Sciatic nerve (tissue), 2 donors: Measurements from ENCODE around the gene ENC1. TPM values are rescaled to one million over a fixed set of nuclear protein-coding genes. Genes with fewer than 3 reads are reported as not detected.

ENCODE experiments used
- ATAC-seq: fragments of 200-7000 bp; cut with Tn5 transposase; one replicate; pipeline ENCODE4 v1.9.1; 2020; ENCODE audit warnings: mild to moderate bottlenecking, moderate library complexity
- DNase-seq: peaks from one replicate; pipeline ENCODE4 v3.0.0-alpha.2; 2020; ENCODE audit warnings: low spot score
- intact Hi-C: fragments of 100-400 bp; cut with DNase I; formaldehyde crosslinking; loops from one replicate; pipeline ENCODE4 v1.14.2; 2022
- total RNA-seq: library from RNA; stranded (reverse); fragmentation: NEBNext Ultra II Directional; extraction: Animal tissue kit (Norgen Biotek cat#: 25700); gene quantifications from one replicate; pipeline ENCODE4 v1.2.1, GENCODE V29; 2021
- donor health status: DM: no; HTN: no; CAD: no.
- donor health status: DM: no; HTN: no; CAD: no.

Gene ENC1
- total RNA-seq, 1 donor from 2014 or later, result 6.6 TPM

- ATAC-seq, result peak; percentile 57
- intact Hi-C loops, result no loop called here
Observed at GRCh38 chr5:74587300-74587699, 53.2 kb downstream of the ENC1 start.

DNA sequence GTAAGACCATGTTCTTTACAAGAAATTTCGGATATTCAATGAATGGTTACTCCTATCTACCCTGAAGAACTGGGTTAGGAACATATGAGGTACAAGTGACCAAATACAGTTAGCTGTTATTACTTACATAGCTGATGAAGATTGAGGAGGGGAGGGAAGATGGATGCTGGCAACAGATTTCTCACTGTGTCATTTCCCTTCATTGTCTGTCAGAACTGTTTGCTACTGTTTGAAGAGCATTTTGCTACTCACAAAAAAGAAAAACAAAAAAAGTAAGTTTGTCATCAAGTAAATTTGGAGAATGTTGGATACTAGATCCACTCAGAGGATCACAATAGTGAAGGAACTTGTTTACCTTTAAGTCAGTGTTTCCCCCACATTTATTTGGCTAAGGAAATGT, 53.7 kb downstream of the ENC1 start:
- intact Hi-C loops, result no loop called here
- DNase-seq, result no peak
- ATAC-seq, result no peak

More at GRCh38 chr5:74587300-74587699, 53.2 kb downstream of the ENC1 start:
- DNase-seq, result no peak

- intact Hi-C loops, result no loop called here
- no peak for ATAC-seq
Observed at GRCh38 chr5:74582853-74583252, 57.7 kb downstream of the ENC1 start.

DNA sequence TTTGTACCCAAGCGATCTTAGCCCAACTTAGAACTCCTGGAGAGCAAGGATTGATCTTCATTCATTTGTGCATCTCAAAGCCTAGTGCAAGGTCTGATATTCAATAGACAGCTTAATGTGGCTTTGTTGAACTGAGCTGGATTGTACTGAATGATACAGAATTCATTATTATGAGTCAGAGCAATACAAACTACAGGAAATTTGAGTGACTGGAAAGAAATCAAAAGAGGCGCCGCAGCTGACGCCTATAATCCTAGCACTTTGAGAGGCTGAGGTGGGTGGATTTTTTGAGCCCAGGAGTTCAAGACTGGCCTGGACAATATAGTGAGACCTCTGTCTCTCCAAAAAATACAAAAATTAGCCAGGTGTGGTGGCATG, 58.6 kb downstream of the ENC1 start:
- DNase-seq (no peak), ATAC-seq (no peak)
- intact Hi-C loops, result no loop called here

More at GRCh38 chr5:74582853-74583252, 57.7 kb downstream of the ENC1 start:
- DNase-seq, result no peak

DNA sequence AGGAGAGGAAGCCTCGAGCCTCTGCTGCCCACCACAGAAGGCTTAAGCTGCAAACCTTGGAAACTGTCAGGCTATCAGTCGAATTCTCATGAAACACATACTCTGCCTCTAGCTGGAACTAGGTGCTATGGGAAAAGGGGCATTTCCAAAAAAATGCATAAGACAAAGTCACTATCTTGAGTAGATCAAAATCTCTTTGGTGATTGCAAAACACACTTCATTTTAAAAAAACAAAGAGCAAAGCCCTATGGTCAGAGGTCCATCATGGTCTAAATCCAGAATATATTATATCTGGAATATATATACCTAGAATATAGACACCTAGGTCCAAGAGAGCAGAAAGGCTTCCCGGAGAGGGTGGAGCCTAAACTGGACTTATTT, 59.8 kb downstream of the ENC1 start:
- DNase-seq (no peak), ATAC-seq (no peak)
- intact Hi-C loops, result no loop called here

DNA sequence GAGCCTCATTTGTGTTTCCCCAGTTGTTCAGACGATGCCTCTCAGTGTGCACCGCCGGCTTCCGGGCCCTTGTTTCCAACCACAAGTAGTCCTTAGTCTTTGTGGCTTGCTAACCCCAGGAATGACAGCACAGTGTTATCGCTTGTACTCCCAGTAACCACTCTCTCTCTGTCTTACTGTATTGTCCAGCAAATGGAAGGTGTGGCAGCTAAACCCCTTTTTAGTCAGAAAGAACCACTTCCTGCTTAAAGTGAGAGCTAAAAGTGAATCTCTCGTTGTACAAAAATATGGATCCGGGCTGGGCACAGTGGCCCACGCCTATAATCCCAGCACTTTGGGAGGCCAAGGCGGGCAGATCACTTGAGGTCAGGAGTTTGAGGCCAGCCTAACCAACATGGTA, 61.3 kb downstream of the ENC1 start:
- DNase-seq (no peak), ATAC-seq (no peak)
- intact Hi-C loops, result no loop called here

DNA sequence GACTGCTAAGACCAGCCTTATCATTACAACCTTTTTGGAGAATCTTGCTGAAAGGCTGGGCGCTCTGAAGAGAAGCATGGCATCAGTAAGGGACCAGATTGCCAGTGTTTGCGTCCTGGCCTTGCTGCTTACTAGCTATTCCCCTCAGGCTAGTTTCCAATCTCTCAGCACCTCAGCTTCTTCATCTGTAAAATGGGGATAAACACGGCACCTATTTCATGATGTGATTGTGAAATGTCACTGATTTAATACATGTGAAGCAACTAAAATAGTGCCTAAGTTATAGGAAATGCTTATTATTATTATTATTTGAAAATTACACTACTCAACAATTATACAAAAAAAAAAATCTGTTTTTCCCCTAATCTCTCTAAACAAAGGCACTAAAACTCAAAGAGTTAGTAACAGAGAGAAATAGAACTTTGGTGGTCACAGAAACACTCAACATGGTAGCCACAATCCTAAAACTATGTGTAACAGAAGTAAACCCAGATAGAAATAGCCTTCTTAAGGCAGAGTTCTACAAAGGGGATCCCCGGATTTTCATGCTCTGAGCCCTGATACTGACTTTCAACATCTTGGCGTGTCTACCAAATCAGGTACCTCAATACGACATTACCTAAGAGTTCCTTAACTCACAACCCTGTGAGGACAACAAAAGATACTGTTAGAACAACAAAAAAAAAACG, 62.0 kb downstream of the ENC1 start:
- no peak for DNase-seq
- intact Hi-C loops, result no loop called here
- no peak for ATAC-seq

Other genes starting within 250 kb of the ENC1 start
- 103 TPM for gene HEXB, start 44.5 kb upstream of the ENC1 start, total RNA-seq
- gene GFM2, start 126.4 kb upstream of the ENC1 start, total RNA-seq, result 21.1 TPM
- gene NSA2, start 126.5 kb upstream of the ENC1 start, total RNA-seq, result 48.5 TPM
- 11.4 TPM for gene FAM169A, start 225.7 kb upstream of the ENC1 start, total RNA-seq